H1 (cell line): ENCODE results near the gene TCF19. TPM values are rescaled to one million over a fixed set of nuclear protein-coding genes. Genes with fewer than 3 reads are reported as not detected.

Experiments used
- RXRA ChIP-seq: IDR thresholded peaks from 2 replicates; pipeline ENCODE4 v1.6.1; 2011; ENCODE audit warnings: low read depth, mild to moderate bottlenecking, low read length, moderate library complexity; ENCODE audit not compliant: insufficient read depth
- SP4 ChIP-seq: IDR thresholded peaks from 2 replicates; pipeline ENCODE4 v1.6.1; 2012; ENCODE audit warnings: low read length, inconsistent platforms
- TCF12 ChIP-seq: IDR thresholded peaks from 2 replicates; pipeline ENCODE4 v1.6.1; 2011; ENCODE audit warnings: low read depth, mild to moderate bottlenecking, low read length
- polyA plus RNA-seq, 7 experiments: library from polyadenylated mRNA; depleted of rRNA in 3 of 7; stranded (reverse) in 5 of 7; unstranded in 2 of 7; fragments of >200 nt in 5 of 7; fragments of 200-250 nt in 2 of 7; gene quantifications; 1 replicate in 5 of 7; 2 replicates in 1 of 7; 4 replicates in 1 of 7; pipeline versions ENCODE4 v1.2.1 to v1.2.3, GENCODE V29; 2011 to 2013; ENCODE audit warnings: missing spikeins in 2 of 7, mixed read lengths in 2 of 7
- total RNA-seq: library from RNA; stranded (reverse); fragmentation: NEBNext Ultra II Directional; extraction: Animal tissue kit (Norgen Biotek cat#: 25700); gene quantifications from 2 replicates; pipeline ENCODE4 v1.2.1, GENCODE V29; 2021

TCF19 gene
- total and polyA plus RNA-seq, 2 of the 8 experiments (the other 6 are each of a cell fraction or from before 2014, with no cell fraction given) = 7.2 to 11.0 TPM

- no peak for TF ChIP-seq RXRA
- no peak for TF ChIP-seq SP4
- TF ChIP-seq TCF12 = no peak
Measured at GRCh38 chr6:31120151-31120915, 38.1 kb upstream of the TCF19 start, which contains the start of gene CDSN (continued).
